Measurements from ENCODE around the gene COG7.
"Not testable (repeated sequence)": the region's sequence is repeated elsewhere in the genome, so short reads cannot be mapped to it uniquely, and the experiment has no call there.

The COG7 gene

DNA sequence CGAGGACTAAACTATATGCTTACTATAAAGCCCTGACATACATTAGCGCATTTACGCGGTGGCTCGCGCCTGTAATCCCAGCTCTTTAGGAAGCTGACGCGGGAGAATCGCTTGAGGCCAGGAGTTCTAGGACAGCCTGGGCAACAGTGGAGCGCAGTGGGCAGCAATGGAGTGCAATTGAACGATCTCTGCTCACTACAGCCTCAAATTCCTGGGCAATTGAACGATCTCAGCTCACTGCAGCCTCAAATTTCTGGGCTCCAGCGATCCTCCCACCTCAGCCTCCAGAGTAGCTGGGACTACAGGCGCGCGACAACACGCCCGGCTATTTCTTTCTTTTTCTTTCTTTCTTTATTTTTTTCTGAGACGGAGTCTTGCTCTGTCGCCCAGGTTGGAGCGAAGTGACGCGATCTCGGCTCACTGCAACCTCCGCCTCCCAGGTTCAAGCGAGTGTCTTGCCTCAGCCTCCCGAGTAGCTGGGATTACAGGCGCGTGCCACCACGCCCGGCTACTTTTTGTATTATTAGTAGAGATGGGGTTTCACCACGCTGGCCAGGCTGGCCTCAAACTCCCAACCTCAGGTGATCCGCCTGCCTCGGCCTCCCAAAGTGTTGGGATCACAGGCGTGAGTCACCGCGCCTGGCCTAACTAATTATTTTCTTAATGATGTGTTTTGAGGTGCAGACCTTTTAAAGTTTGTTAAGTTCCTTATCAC, 506 bp upstream of the COG7 start:
- TF ChIP-seq, protein P1, sequence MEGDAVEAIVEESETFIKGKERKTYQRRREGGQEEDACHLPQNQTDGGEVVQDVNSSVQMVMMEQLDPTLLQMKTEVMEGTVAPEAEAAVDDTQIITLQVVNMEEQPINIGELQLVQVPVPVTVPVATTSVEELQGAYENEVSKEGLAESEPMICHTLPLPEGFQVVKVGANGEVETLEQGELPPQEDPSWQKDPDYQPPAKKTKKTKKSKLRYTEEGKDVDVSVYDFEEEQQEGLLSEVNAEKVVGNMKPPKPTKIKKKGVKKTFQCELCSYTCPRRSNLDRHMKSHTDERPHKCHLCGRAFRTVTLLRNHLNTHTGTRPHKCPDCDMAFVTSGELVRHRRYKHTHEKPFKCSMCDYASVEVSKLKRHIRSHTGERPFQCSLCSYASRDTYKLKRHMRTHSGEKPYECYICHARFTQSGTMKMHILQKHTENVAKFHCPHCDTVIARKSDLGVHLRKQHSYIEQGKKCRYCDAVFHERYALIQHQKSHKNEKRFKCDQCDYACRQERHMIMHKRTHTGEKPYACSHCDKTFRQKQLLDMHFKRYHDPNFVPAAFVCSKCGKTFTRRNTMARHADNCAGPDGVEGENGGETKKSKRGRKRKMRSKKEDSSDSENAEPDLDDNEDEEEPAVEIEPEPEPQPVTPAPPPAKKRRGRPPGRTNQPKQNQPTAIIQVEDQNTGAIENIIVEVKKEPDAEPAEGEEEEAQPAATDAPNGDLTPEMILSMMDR (IDR thresholded peaks at IDR 0.05; ENCODE audit: unreplicated experiment in 3 of 3) = no peak
- H3K36me3 Mint-ChIP-seq (ENCODE audit: low read depth) = peaks cover 6% of the 10 kb centered on the region
- peak overlapping the region; percentile 99 to 100 (median 100) for H3K4me3 Mint-ChIP-seq
- H3K27me3 Mint-ChIP-seq (ENCODE audit: low read depth) = no peaks in the 10 kb centered on the region
- peak overlapping the region; percentile 96 to 97 (median 96) for H3K27ac Mint-ChIP-seq
- H3K9me3 Mint-ChIP-seq = no peaks in the 10 kb centered on the region
- H3K4me1 Mint-ChIP-seq = peaks cover 20% of the 10 kb centered on the region

DNA sequence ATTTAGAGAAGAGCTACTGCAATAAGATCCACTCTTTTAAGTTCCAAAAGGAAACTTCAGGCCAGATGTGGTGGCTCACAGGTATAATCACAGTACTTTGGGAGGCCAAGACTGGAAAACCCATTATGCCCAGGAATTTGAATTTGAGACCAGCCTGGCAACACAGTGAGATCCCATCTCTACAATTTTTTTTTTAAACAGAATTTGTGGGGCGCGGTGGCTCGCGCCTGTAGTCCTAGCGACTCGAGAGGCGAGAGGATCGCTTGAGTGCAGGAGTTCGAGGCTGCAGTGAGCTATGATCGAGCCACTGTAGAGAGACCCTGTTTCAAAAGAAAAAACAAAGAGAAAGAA, 793 bp downstream of the COG7 start:
- Mint-ChIP-seq H3K4me1 (peaks cover 20% of the 10 kb centered on the region), H3K9me3 (no peaks in the 10 kb centered on the region), H3K4me3 (peak overlapping the region; percentile 99 to 100 (median 100)), H3K27me3 (ENCODE audit: low read depth) (no peaks in the 10 kb centered on the region), H3K36me3 (ENCODE audit: low read depth) (peaks cover 12% of the 10 kb centered on the region), H3K27ac (peak overlapping the region; percentile 96 to 97 (median 96))
- TF ChIP-seq, protein P1 (IDR thresholded peaks at IDR 0.05; ENCODE audit: unreplicated experiment in 3 of 3) = no peak

DNA sequence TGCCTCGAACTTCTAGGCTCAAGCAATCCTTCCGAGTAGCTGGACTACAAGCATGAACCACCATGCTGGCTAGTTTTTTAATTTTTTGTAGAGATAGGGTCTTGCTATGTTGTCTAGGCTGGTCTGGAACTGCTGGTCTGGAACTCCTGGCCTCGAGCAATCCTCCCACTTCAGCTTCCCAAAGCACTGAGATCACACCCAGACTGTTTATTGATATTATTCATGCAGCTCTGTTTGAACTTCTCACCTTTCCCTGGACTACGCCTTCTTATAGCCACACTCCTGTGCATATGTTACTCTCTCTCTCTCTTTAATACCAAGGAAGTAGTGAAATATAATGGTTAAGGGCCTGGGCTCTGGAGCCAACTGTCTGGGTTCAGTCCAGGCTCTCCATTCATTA, 4.6 kb downstream of the COG7 start:
- Mint-ChIP-seq H3K9me3 (no peaks in the 10 kb centered on the region), H3K4me3 (no peak overlapping the region), H3K36me3 (ENCODE audit: low read depth) (peaks cover 31% of the 10 kb centered on the region), H3K27me3 (ENCODE audit: low read depth) (no peaks in the 10 kb centered on the region), H3K27ac (peak overlapping the region in 1 of 3 experiments; percentile 40), H3K4me1 (peaks cover 20% of the 10 kb centered on the region)
- TF ChIP-seq, protein P1 (IDR thresholded peaks at IDR 0.05; ENCODE audit: unreplicated experiment in 3 of 3) = no peak

DNA sequence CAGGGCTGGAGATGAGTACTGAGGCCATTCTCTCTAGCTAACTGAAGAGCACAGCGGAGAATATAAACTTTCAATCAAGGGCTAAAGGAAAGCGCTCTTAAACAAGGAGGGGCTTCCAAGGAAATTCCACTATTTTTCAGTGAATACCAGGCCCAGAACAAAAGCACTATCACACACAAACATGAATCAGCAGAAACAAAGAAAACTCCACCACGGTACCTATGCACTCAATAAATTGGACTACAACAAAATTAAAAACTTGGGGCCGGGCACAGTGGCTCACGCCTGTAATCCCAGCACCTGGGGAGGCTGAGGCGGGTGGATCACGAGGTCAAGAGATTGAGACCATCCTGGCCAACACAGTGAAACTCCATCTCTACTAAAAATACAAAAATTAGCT, 15.4 kb downstream of the COG7 start:
- H3K4me3 Mint-ChIP-seq; H3K9me3 Mint-ChIP-seq; H3K4me1 Mint-ChIP-seq; H3K27ac Mint-ChIP-seq; H3K27me3 Mint-ChIP-seq (ENCODE audit: low read depth): not testable (repeated sequence)
- peaks cover 59% of the 10 kb centered on the region for H3K36me3 Mint-ChIP-seq (ENCODE audit: low read depth)

DNA sequence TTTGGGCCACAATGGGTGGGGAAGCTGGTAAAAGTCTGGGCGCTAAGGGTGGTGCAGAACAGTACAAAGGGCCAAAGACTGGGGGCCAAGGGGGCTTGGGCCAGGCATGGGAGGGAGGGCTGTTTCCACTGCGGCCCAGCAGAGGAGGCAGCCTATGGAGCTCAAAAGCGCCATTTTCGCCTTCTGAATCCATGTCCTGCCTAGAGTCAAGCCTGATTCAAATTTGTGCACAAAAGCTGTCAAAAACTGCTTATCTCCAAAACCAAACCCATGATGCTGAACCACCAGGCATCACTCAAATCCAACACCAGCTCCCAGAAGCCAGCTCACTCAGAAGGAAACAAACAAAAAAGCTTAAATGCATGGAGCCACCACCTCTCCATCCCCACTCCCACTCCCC, 16.0 kb downstream of the COG7 start:
- TF ChIP-seq, protein P1 (IDR thresholded peaks at IDR 0.05; ENCODE audit: unreplicated experiment in 3 of 3) = no peak
- no peaks in the 10 kb centered on the region for H3K9me3 Mint-ChIP-seq

DNA sequence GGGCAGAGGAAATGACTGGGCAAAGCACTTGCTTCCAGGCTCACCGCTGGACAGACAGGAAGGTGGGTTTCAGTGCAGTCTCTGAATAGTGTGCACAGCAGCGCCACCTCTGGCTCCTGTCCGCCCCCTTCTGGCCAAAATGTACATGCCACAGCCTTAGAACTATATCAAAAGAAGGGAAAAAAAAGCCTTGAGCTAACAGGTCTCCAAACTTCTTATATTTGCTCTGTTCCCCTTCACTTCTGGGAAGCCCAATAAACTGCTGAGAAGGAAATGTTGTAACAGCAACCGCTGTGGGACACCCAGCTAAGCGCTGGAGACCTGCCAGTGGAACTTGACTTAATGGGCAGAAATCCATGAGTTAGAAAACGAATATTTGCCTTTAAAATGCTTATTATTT, 17.5 kb downstream of the COG7 start:
- H3K36me3 Mint-ChIP-seq (ENCODE audit: low read depth) = peaks cover 50% of the 10 kb centered on the region
- H3K27ac Mint-ChIP-seq = no peak overlapping the region
- H3K4me3 Mint-ChIP-seq = no peak overlapping the region
- H3K4me1 Mint-ChIP-seq = no peaks in the 10 kb centered on the region
- TF ChIP-seq, protein P1 (IDR thresholded peaks at IDR 0.05; ENCODE audit: unreplicated experiment in 3 of 3) = peak; percentile 55 to 74 (median 67)
- no peaks in the 10 kb centered on the region for H3K9me3 Mint-ChIP-seq
- H3K27me3 Mint-ChIP-seq (ENCODE audit: low read depth) = no peaks in the 10 kb centered on the region

More for the DNA sequence above, 16.0 kb downstream of the COG7 start:
- H3K27ac Mint-ChIP-seq = no peak overlapping the region
- no peak overlapping the region for H3K4me3 Mint-ChIP-seq
- peaks cover 57% of the 10 kb centered on the region for H3K36me3 Mint-ChIP-seq (ENCODE audit: low read depth)
- H3K27me3 Mint-ChIP-seq (ENCODE audit: low read depth) = no peaks in the 10 kb centered on the region
- H3K4me1 Mint-ChIP-seq = no peaks in the 10 kb centered on the region
